GM21381 (cell line): ENCODE data around the gene SPECC1.
A peak's percentile ranks its signal among the peaks of the same experiment; 100 is the strongest.

Experiments used
- ATAC-seq: cut with Tn5 transposase; IDR thresholded peaks from one replicate; pipeline ENCODE4 v1.9.1; 2021; ENCODE audit warnings: mild to moderate bottlenecking, moderate library complexity; ENCODE audit not compliant: unreplicated experiment

Gene SPECC1

DNA sequence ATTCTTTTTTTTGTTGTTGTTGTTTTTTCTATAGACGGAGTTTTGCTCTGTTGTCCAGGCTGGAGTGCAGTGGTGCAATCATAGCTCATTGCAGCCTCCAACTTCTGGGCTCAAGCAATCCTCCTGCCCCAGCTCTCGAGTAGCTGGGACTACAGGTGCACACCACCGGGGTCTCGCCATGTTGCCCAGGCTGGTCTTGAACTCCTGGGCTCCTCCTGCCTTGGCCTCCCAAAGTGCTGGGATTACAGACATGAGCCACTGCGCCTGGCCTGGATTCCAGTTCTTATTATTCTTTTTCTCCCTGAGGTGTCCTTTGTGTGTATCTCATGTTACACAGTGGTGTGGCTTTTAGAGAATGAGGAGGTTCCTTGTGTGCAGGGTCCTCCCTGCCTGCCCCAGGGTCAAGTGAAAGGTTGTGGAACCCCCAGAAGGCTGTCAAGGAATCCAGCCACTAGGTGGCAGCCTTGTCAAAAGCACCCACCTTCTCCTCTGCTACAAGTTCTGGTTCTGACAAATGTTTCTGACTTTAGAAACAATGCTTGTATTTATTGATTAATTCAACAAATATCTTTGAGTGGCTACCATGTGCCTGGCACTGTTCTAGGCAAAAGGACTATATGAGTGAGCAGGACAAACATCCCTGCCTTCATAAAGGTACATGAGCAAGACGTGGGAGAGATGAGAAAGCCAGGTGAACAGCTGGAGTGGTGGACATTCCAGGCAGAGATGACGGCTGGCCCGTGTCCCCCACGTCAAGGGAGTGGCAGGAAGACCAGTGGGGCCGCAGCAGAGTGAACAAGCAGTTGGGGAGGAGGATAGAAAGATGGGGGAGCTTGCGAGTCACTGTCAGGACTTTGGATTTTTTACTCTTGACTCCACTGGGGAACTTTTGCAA lies 112.4 kb downstream of the SPECC1 start:
- no peak for ATAC-seq

DNA sequence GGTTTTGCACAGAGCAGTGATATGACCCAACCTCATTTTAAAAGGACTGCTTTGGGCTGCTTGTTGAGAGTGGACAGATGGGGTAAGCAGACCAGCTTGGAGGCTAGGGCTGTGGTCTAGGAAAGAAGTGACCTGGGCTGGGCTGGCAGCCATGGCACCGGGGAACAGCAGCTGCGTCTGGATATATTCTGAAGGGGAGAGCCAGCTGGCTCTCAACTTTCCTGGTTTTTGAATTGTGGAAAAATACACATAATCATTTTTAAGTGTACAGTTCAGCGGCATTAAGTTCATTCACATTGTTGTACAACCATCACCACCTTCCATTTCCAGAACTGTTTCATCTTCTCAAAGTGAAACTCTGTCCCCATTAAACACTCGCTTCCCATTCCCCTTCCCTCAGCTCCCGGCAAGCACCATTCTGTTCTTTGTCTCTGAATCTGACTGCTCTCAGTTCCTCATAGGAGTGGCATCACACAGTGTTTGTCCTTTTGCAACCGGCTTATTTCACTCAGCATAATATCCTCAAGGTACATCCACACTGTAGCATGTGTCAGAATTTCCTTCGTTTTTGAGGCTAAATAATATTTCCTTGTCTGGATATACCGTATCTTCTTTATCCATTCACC lies 113.2 kb downstream of the SPECC1 start:
- ATAC-seq: no peak

- ATAC-seq: no peak
Observed at GRCh38 chr17:20123209-20123608, 114.0 kb downstream of the SPECC1 start.

GRCh38 chr17:20125724-20126123 lies 116.6 kb downstream of the SPECC1 start:
- no peak for ATAC-seq

- ATAC-seq: no peak
Observed at GRCh38 chr17:20127360-20128035, 118.3 kb downstream of the SPECC1 start.

DNA sequence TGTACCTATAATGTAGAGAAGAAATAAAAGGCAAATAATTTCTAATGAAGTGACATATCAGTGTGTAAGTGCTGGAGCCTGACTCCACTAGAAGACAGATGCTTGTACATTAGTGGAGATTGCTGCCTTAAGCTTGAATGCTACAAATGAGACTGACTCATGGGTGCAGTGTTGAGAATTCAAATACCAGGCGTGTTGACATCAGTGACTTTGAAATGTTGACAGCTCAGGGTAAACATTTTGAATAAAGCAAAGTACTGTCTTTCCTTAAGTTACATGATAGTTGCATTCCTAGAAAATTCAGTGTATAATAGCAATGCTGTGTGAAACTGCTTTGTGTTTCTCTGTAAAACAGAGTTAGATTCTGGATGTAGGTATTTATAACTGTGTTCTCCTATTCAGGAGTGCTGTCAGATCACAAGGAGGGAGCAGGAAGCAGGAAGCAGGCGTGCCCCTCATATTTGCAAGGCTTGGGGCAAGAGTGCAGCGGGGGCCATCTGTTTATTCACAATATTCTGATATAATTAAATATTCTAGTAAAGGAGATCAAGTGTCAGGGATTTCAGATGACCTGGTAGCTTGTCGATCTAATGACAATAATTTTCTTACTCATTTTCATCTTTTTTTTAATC lies 119.0 kb downstream of the SPECC1 start:
- no peak for ATAC-seq

- no peak for ATAC-seq
Observed at GRCh38 chr17:20133517-20133916, 124.4 kb downstream of the SPECC1 start.

DNA sequence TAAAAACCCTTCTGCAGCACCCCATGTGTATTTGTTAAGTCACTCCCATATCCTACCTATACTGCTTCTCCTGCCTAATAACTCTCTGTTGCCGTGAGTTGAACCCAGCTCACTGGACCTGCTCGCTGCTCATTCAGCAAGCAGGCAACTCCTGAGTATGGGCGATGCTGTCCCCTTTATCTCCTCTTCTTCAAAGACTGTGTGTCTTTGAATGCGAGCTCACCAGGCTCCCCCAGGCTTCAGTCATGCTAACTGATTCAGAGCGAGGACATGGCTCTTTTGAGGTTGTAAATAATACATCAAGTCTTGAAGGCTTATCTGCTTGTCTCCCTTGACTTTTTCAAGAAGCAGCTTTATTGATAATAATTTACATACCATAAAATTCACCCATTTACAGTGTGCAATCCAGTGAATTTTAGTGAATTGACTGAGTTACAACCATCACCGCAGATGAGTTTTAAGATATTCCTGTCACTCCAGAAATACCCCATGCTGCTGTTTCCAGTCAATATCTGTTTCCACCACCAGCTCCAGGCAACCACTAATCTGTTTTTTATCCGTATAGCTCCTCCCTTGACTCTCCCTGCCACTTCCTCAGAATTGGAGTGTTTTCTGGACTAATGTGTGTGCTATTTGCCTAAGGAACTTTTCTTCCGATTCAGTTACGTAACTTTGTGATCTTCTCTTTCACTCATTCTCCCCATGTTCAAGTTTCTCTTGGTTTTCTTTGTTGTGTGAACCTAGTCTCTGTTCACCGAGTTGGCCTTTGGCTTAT lies 132.2 kb downstream of the SPECC1 start:
- ATAC-seq: no peak

GRCh38 chr17:20142268-20142667 lies 133.1 kb downstream of the SPECC1 start:
- ATAC-seq: no peak

GRCh38 chr17:20143740-20144139 lies 134.6 kb downstream of the SPECC1 start:
- ATAC-seq: no peak

- ATAC-seq: no peak
Observed at GRCh38 chr17:20145567-20145966, 136.4 kb downstream of the SPECC1 start.

- ATAC-seq: no peak
Observed at GRCh38 chr17:20149251-20149650, 140.1 kb downstream of the SPECC1 start.

DNA sequence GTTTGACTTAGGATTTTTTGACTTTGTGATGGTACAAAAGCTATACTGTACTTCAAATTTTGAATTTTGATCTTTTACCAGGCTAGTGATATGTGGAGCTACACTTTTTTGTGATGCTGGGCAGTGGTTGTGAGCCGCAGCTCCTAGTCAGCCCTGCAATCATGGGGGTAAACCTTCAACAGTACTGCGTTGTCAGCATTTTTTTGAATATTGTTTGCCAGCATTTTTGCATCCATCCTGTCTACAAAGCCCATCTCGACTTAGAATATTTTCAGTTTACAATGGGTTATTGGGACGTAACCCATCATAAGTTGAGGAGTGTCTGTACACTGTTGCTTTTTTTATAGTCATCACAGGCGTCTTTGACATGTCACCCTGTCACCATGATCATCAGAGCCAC lies 142.0 kb downstream of the SPECC1 start:
- no peak for ATAC-seq

GRCh38 chr17:20153231-20153630 lies 144.1 kb downstream of the SPECC1 start:
- ATAC-seq: no peak

GRCh38 chr17:20154286-20155000 lies 145.3 kb downstream of the SPECC1 start:
- ATAC-seq: no peak

DNA sequence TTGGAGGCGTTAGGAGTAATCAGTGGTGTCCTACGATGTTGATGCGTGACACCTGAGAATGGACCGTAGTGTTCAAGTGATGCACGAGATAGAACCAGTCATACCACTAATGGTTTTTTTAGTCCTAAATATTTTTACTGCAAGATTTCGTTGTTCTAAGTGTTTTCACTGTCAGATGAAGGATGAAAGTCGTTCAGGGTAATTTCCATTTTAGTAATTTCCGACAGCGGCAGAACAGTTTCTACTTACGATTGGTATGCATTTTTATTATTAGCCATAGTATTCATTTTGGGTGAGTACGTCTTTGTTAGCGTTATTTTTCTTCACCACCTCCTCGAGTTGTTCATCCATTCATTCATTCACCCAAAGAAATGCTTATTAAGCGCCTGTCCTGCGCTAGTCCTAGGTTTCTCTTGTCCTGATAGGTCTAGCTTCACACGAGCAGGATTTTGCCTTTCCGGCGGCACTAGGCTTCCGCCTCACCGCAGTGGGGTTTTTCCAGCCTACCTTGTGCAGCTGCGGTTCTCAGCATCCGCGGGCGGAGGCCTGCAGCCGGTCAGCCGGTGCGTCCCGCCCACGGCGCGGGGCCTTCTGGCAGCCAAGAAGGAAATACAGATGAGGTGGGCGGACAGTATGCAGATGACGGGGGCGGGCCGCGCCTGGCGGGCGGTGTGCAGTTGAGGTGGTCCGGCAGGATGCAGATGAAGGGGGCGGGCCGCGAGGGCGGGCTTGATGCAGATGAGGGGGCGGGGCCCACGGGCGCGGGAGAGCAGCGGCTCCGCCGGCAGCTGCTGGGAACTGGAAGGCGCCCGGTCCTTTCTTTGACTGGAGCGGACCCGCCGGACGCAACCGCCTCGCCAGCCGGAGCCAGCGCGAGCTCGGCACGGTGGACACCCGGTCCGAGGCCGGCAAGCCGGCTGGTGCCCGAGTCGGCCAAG lies 146.4 kb downstream of the SPECC1 start:
- ATAC-seq: peak; percentile 92

GRCh38 chr17:20156196-20157000 lies 147.2 kb downstream of the SPECC1 start:
- peak; percentile 26 for ATAC-seq

- ATAC-seq: no peak
Observed at GRCh38 chr17:20157001-20157310, 147.8 kb downstream of the SPECC1 start.
